OCI-LY7 (cell line): ENCODE data around the gene TACC3.

ENCODE experiments used
- CTCF ChIP-seq: fragments of 200-600 bp; sonication (generic); conservative IDR thresholded peaks from 2 replicates; pipeline ENCODE4 v1.5.1; 2014; ENCODE audit warnings: mild to moderate bottlenecking, antibody characterized with exemption, low read length, moderate library complexity, mixed read lengths
- EZH2phosphoT487 ChIP-seq: fragments of 200-600 bp; sonication (generic); IDR thresholded peaks from 2 replicates; pipeline ENCODE4 v1.6.1; 2018; ENCODE audit warnings: low read depth, borderline replicate concordance, mild to moderate bottlenecking, mixed run types, antibody characterized with exemption, low read length, moderate library complexity, mixed read lengths

GRCh38 chr4:1736812-1737211 is 15.5 kb downstream of the TACC3 start:
- TF ChIP-seq CTCF: no peak
- no peak for TF ChIP-seq EZH2phosphoT487
